Keratinocyte (primary cell): Measurements from ENCODE around the gene ABCC10. TPM values are rescaled to one million over a fixed set of nuclear protein-coding genes. Genes with fewer than 3 reads are reported as not detected.

Source experiments
- DNase-seq: peaks from one replicate; pipeline ENCODE4 v3.0.0-alpha.2; 2011; ENCODE audit warnings: low read depth, missing footprints, low spot score
- FAIRE-seq: peaks from 2 replicates; lab custom pipeline; 2011; peaks lifted over from hg19 to GRCh38; lab: Jason Lieb, UNC
- H2AFZ ChIP-seq: 2 replicates; pipeline ENCODE4 v1.6.0; 2012; ENCODE audit warnings: low read length, control low read depth, inconsistent platforms; ENCODE audit not compliant: control insufficient read depth
- H3K27ac ChIP-seq: 2 replicates; pipeline ENCODE4 v1.5.1; 2011; ENCODE audit warnings: low read length; ENCODE audit not compliant: control insufficient read depth, insufficient read depth
- H3K27me3 ChIP-seq: 3 replicates; pipeline ENCODE4 v1.6.0; 2011; ENCODE audit warnings: low read length; ENCODE audit not compliant: control insufficient read depth, insufficient read depth; ENCODE audit errors: extremely low read depth
- H3K36me3 ChIP-seq, 2 experiments: 2 replicates in 1 of 2; 3 replicates in 1 of 2; pipeline ENCODE4 v1.5.1; 2011; ENCODE audit warnings: low read length in 2 of 2, mild to moderate bottlenecking in 1 of 2; ENCODE audit not compliant: control insufficient read depth in 2 of 2, insufficient read depth in 2 of 2; ENCODE audit errors: extremely low read depth in 1 of 2
- H3K4me1 ChIP-seq: 3 replicates; pipeline ENCODE4 v1.5.1; 2011; ENCODE audit warnings: low read length; ENCODE audit not compliant: control insufficient read depth, insufficient read depth; ENCODE audit errors: extremely low read depth
- H3K4me2 ChIP-seq: 3 replicates; pipeline ENCODE4 v1.6.0; 2011; ENCODE audit warnings: low read depth, low read length; ENCODE audit not compliant: control insufficient read depth, insufficient read depth; ENCODE audit errors: extremely low read depth
- H3K4me3 ChIP-seq, 3 experiments: fragments of 200-600 bp in 1 of 3; sonication (generic) in 1 of 3; 2 replicates in 2 of 3; 3 replicates in 1 of 3; pipeline ENCODE4 v1.5.1; 2011 to 2016; ENCODE audit warnings: low read length in 3 of 3, mild to moderate bottlenecking in 3 of 3, control low read depth in 2 of 3, inconsistent platforms in 1 of 3, low read depth in 1 of 3, mixed read lengths in 1 of 3, mixed run types in 1 of 3, moderate library complexity in 1 of 3; ENCODE audit not compliant: control insufficient read depth in 2 of 3, insufficient read depth in 2 of 3; ENCODE audit errors: extremely low read depth in 1 of 3
- H3K79me2 ChIP-seq: 2 replicates; pipeline ENCODE4 v1.6.0; 2012; ENCODE audit warnings: low read length; ENCODE audit not compliant: control insufficient read depth, insufficient read depth
- H3K9ac ChIP-seq: 3 replicates; pipeline ENCODE4 v1.6.0; 2011; ENCODE audit warnings: low read length; ENCODE audit not compliant: control insufficient read depth, insufficient read depth; ENCODE audit errors: extremely low read depth
- H3K9me1 ChIP-seq: 3 replicates; pipeline ENCODE4 v1.6.0; 2011; ENCODE audit warnings: low read length; ENCODE audit not compliant: control insufficient read depth, insufficient read depth; ENCODE audit errors: extremely low read depth
- H3K9me3 ChIP-seq: 2 replicates; pipeline ENCODE4 v1.5.1; 2012; ENCODE audit warnings: low read depth, low read length; ENCODE audit not compliant: control insufficient read depth
- H4K20me1 ChIP-seq: 3 replicates; pipeline ENCODE4 v1.6.0; 2011; ENCODE audit warnings: low read length; ENCODE audit not compliant: control insufficient read depth, insufficient read depth; ENCODE audit errors: extremely low read depth
- EZH2 ChIP-seq: IDR thresholded peaks from one replicate; pipeline ENCODE4 v1.6.1; 2012; ENCODE audit warnings: inconsistent platforms, mild to moderate bottlenecking, low read length, moderate library complexity
- dilution Hi-C: fragments of 300-500 bp; cut with MboI; formaldehyde crosslinking; loops from one replicate; pipeline ENCODE4 v1.7.0; 2020; ENCODE audit warnings: low sequenced_read_pairs; ENCODE audit not compliant: extremely low pct_ligation_motif_present
- polyA plus RNA-seq, 5 experiments: library from polyadenylated mRNA; depleted of rRNA in 3 of 5; stranded (reverse) in 3 of 5; stranded (forward) in 1 of 5; unstranded in 1 of 5; fragments of >200 nt; gene quantifications; 1 replicate in 1 of 5; 2 replicates in 3 of 5; 3 replicates in 1 of 5; pipeline versions ENCODE4 v1.2.1 to v1.2.3, GENCODE V29; 2011 to 2012; ENCODE audit warnings: missing spikeins in 2 of 5, low read depth in 1 of 5, low replicate concordance in 1 of 5
- TF ChIP-seq, protein P1 (sequence below), 3 experiments: IDR thresholded peaks in 1 of 3; conservative IDR thresholded peaks in 1 of 3; optimal IDR thresholded peaks in 1 of 3; 2 replicates in 2 of 3; 3 replicates in 1 of 3; pipeline versions ENCODE3 to v1.5.1; 2011; ENCODE audit warnings: low read length in 3 of 3, mild to moderate bottlenecking in 3 of 3, moderate library complexity in 2 of 3, control low read depth in 1 of 3, inconsistent platforms in 1 of 3; ENCODE audit not compliant: insufficient read depth in 2 of 3; ENCODE audit errors: extremely low read depth in 1 of 3

Gene ABCC10
- polyA plus RNA-seq, 1 donor (not counting 4 experiments of a cell fraction or from before 2014, with no cell fraction given), result 17.9 TPM

DNA sequence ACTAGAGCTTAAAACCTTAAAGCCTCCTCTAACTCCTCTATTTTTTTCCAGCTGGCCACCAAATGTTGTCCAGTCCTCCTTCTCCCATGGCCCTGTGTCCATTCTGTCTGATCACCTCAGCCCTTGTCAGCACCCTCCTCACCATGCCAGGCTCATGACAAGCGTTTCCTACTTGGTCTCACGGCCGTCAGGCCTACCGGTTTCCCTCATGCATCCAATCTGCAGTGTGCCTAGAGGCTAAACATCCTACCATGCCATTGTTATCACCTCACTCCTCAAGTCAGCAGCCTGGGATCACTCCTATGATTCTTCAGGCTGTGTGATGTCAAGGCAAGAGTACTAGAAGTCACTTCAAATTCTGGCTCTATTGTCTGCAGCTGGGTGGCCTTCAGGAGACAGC is 40.4 kb downstream of the ABCC10 start:
- no peaks in the 10 kb centered on the region for H3K79me2 ChIP-seq
- no peaks in the 10 kb centered on the region for H4K20me1 ChIP-seq
- no peak overlapping the region for H3K4me3 ChIP-seq
- no peak for TF ChIP-seq EZH2
- TF ChIP-seq, protein P1, sequence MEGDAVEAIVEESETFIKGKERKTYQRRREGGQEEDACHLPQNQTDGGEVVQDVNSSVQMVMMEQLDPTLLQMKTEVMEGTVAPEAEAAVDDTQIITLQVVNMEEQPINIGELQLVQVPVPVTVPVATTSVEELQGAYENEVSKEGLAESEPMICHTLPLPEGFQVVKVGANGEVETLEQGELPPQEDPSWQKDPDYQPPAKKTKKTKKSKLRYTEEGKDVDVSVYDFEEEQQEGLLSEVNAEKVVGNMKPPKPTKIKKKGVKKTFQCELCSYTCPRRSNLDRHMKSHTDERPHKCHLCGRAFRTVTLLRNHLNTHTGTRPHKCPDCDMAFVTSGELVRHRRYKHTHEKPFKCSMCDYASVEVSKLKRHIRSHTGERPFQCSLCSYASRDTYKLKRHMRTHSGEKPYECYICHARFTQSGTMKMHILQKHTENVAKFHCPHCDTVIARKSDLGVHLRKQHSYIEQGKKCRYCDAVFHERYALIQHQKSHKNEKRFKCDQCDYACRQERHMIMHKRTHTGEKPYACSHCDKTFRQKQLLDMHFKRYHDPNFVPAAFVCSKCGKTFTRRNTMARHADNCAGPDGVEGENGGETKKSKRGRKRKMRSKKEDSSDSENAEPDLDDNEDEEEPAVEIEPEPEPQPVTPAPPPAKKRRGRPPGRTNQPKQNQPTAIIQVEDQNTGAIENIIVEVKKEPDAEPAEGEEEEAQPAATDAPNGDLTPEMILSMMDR (optimal IDR thresholded peaks at IDR 0.05 in 1 of 3, IDR thresholded peaks at IDR 0.05 in 1 of 3, conservative IDR thresholded peaks at IDR 0.05 in 1 of 3; ENCODE audit: extremely low read depth in 1 of 3, insufficient read depth in 2 of 3, low read length in 3 of 3), result no peak
- no peaks in the 10 kb centered on the region for H3K9me1 ChIP-seq
- H3K4me1 ChIP-seq, result peaks cover 29% of the 10 kb centered on the region
- H3K9me3 ChIP-seq, result no peaks in the 10 kb centered on the region
- no peak overlapping the region for H2AFZ ChIP-seq
- FAIRE-seq (no peak), DNase-seq (no peak)
- dilution Hi-C loops, result no loop called here
- no peaks in the 10 kb centered on the region for H3K27me3 ChIP-seq
- H3K9ac ChIP-seq, result no peak overlapping the region
- no peaks in the 10 kb centered on the region for H3K36me3 ChIP-seq
- H3K27ac ChIP-seq, result no peak overlapping the region
- no peak overlapping the region for H3K4me2 ChIP-seq

DNA sequence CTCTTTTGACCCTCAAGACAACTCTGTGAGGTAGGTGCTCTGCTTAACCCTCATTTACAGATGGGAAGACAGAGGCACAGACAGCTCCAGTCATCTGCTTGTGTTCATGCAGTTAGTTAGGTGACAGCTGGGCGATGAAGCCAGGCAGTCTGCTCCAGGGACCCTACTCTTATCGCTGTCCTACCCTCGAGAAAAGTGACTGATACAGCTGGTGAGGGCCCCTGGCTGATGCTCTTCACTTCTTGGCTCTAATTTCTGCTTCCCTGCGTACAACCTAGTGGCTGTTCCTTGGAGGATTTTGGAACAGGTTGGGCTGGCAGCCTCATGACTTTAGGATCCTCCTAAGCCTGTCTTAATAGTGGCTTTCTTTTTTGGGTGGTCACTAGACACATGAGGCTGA is 40.9 kb downstream of the ABCC10 start:
- H3K9me3 ChIP-seq, result no peaks in the 10 kb centered on the region
- no peaks in the 10 kb centered on the region for H3K27me3 ChIP-seq
- no peaks in the 10 kb centered on the region for H4K20me1 ChIP-seq
- TF ChIP-seq, protein P1 (optimal IDR thresholded peaks at IDR 0.05 in 1 of 3, IDR thresholded peaks at IDR 0.05 in 1 of 3, conservative IDR thresholded peaks at IDR 0.05 in 1 of 3; ENCODE audit: extremely low read depth in 1 of 3, insufficient read depth in 2 of 3, low read length in 3 of 3), result no peak
- TF ChIP-seq EZH2, result no peak
- dilution Hi-C loops, result no loop called here
- peaks cover 29% of the 10 kb centered on the region for H3K4me1 ChIP-seq
- no peaks in the 10 kb centered on the region for H3K9me1 ChIP-seq
- H3K36me3 ChIP-seq, result no peaks in the 10 kb centered on the region
- no peak overlapping the region for H3K4me2 ChIP-seq
- no peak for FAIRE-seq
- no peak overlapping the region for H3K4me3 ChIP-seq
- no peaks in the 10 kb centered on the region for H3K79me2 ChIP-seq
- DNase-seq, result no peak
- H3K27ac ChIP-seq, result no peak overlapping the region
- no peak overlapping the region for H3K9ac ChIP-seq
- H2AFZ ChIP-seq, result no peak overlapping the region
